Esophagus (tissue), 2 donors: ENCODE data around the gene GLP2R. TPM values are rescaled to one million over a fixed set of nuclear protein-coding genes. Genes with fewer than 3 reads are reported as not detected.

Source experiments
- H3K27ac ChIP-seq, 2 donors: one replicate each; pipeline ENCODE4 v1.5.1; 2013; ENCODE audit warnings: low read depth in 2 of 2, mild to moderate bottlenecking in 2 of 2, inconsistent platforms in 1 of 2, low read length in 1 of 2, moderate library complexity in 1 of 2
- H3K27me3 ChIP-seq, 2 donors: one replicate each; pipeline ENCODE4 v1.6.1; 2013; ENCODE audit warnings: low read length in 2 of 2, control low read depth in 1 of 2, mild to moderate bottlenecking in 1 of 2; ENCODE audit not compliant: insufficient read depth in 2 of 2, control insufficient read depth in 1 of 2
- H3K36me3 ChIP-seq, 2 donors: one replicate each; pipeline ENCODE4 v1.6.1; 2013; ENCODE audit warnings: low read length in 1 of 2; ENCODE audit not compliant: control insufficient read depth in 2 of 2, insufficient read depth in 2 of 2
- H3K4me1 ChIP-seq, 2 donors: one replicate each; pipeline ENCODE4 v1.6.1; 2013; ENCODE audit warnings: low read length in 1 of 2; ENCODE audit not compliant: control insufficient read depth in 2 of 2, insufficient read depth in 2 of 2
- H3K4me3 ChIP-seq, 2 donors: one replicate each; pipeline ENCODE4 v1.5.1; 2013; ENCODE audit warnings: low read length in 2 of 2, mild to moderate bottlenecking in 2 of 2, low read depth in 1 of 2, moderate library complexity in 1 of 2
- H3K9me3 ChIP-seq, 2 donors: one replicate each; pipeline ENCODE4 v1.6.1; 2013; ENCODE audit warnings: mild to moderate bottlenecking in 2 of 2, low read depth in 1 of 2, low read length in 1 of 2, moderate library complexity in 1 of 2; ENCODE audit not compliant: control insufficient read depth in 2 of 2, insufficient read depth in 1 of 2
- WGBS, 2 donors: extraction: QIAGEN DNeasy Blood & Tissue Kit; methylation state at CpG; one replicate each; pipeline ENCODE4 v1.1.7; 2013; 5-methylcytosine and 5-hydroxymethylcytosine counted together
- polyA plus RNA-seq, 2 donors: library from polyadenylated mRNA; stranded (reverse); fragments of 200-250 nt; gene quantifications; one replicate each; pipeline ENCODE4 v1.2.3, GENCODE V29; 2013
- donor health status: healthy with polysubstance abuse.
- donor health status: Bipolar disorder and iron deficiency.

Gene GLP2R
- polyA plus RNA-seq, 2 donors, result 0.15 to 0.18 TPM

GRCh38 chr17:9865586-9865985 is 39.9 kb downstream of the GLP2R start:
- Histone ChIP-seq H3K9me3 (no peaks in the 10 kb centered on the region), H3K4me1 (no peaks in the 10 kb centered on the region), H3K4me3 (no peak overlapping the region), H3K27ac (no peak overlapping the region), H3K36me3 (no peaks in the 10 kb centered on the region), H3K27me3 (no peaks in the 10 kb centered on the region)
- 38 to 41% methylated on average over 1 of the region's 1 CpG for WGBS, 2 donors

- Histone ChIP-seq H3K4me3 (no peak overlapping the region), H3K4me1 (no peaks in the 10 kb centered on the region), H3K36me3 (no peaks in the 10 kb centered on the region), H3K9me3 (peaks cover 0 to 2% of the 10 kb centered on the region in 2 donors), H3K27me3 (no peaks in the 10 kb centered on the region), H3K27ac (no peak overlapping the region)
- 55 to 60% methylated on average over 3 of the region's 3 CpGs for WGBS, 2 donors
Observed at GRCh38 chr17:9868552-9868951, 42.8 kb downstream of the GLP2R start.

GRCh38 chr17:9872852-9873251 is 47.1 kb downstream of the GLP2R start:
- peaks cover 0 to 2% of the 10 kb centered on the region in 2 donors for H3K9me3 ChIP-seq
- no peaks in the 10 kb centered on the region for H3K4me1 ChIP-seq
- H3K36me3 ChIP-seq, result no peaks in the 10 kb centered on the region
- no peak overlapping the region for H3K4me3 ChIP-seq
- H3K27ac ChIP-seq, result no peak overlapping the region
- no peaks in the 10 kb centered on the region for H3K27me3 ChIP-seq
- 69 to 72% methylated on average over 6 of the region's 6 CpGs for WGBS, 2 donors

GRCh38 chr17:9874722-9875121 is 49.0 kb downstream of the GLP2R start:
- Histone ChIP-seq H3K27ac (no peak overlapping the region), H3K4me1 (no peaks in the 10 kb centered on the region)

GRCh38 chr17:9875441-9875840 is 49.7 kb downstream of the GLP2R start:
- Histone ChIP-seq H3K27me3 (no peaks in the 10 kb centered on the region), H3K27ac (peak overlapping the region in 1 of 2 donors; percentile 6)
- 31 to 33% methylated on average over 3 of the region's 3 CpGs for WGBS, 2 donors

More at GRCh38 chr17:9874722-9875121, 49.0 kb downstream of the GLP2R start:
- Histone ChIP-seq H3K27me3 (no peaks in the 10 kb centered on the region), H3K9me3 (peaks cover 0 to 2% of the 10 kb centered on the region in 2 donors), H3K4me3 (no peak overlapping the region), H3K36me3 (no peaks in the 10 kb centered on the region)
- WGBS, 2 donors, result 72 to 76% methylated on average over 3 of the region's 3 CpGs

GRCh38 chr17:9878356-9878755 is 52.6 kb downstream of the GLP2R start:
- H3K4me3 ChIP-seq, result no peak overlapping the region
- 62 to 63% methylated on average over 3 of the region's 3 CpGs for WGBS, 2 donors
- no peak overlapping the region for H3K27ac ChIP-seq
- no peaks in the 10 kb centered on the region for H3K4me1 ChIP-seq
- no peaks in the 10 kb centered on the region for H3K9me3 ChIP-seq
- H3K36me3 ChIP-seq, result no peaks in the 10 kb centered on the region
- no peaks in the 10 kb centered on the region for H3K27me3 ChIP-seq

More at GRCh38 chr17:9875441-9875840, 49.7 kb downstream of the GLP2R start:
- Histone ChIP-seq H3K4me1 (no peaks in the 10 kb centered on the region), H3K4me3 (no peak overlapping the region), H3K9me3 (peaks cover 0 to 2% of the 10 kb centered on the region in 2 donors), H3K36me3 (no peaks in the 10 kb centered on the region)

- Histone ChIP-seq H3K36me3 (no peaks in the 10 kb centered on the region), H3K9me3 (no peaks in the 10 kb centered on the region), H3K4me1 (no peaks in the 10 kb centered on the region), H3K27me3 (no peaks in the 10 kb centered on the region), H3K27ac (no peak overlapping the region), H3K4me3 (no peak overlapping the region)
- WGBS, 2 donors, result 85 to 86% methylated on average over 8 of the region's 8 CpGs
Observed at GRCh38 chr17:9878786-9879525, 53.2 kb downstream of the GLP2R start.

- no peaks in the 10 kb centered on the region for H3K36me3 ChIP-seq
- no peak overlapping the region for H3K27ac ChIP-seq
- H3K4me3 ChIP-seq, result no peak overlapping the region
- H3K9me3 ChIP-seq, result no peaks in the 10 kb centered on the region
- 63 to 66% methylated on average over 3 of the region's 3 CpGs for WGBS, 2 donors
- H3K4me1 ChIP-seq, result no peaks in the 10 kb centered on the region
- no peaks in the 10 kb centered on the region for H3K27me3 ChIP-seq
Observed at GRCh38 chr17:9880582-9880999, 54.9 kb downstream of the GLP2R start.

GRCh38 chr17:9883451-9883850 is 57.7 kb downstream of the GLP2R start:
- Histone ChIP-seq H3K27ac (no peak overlapping the region), H3K4me3 (no peak overlapping the region), H3K27me3 (no peaks in the 10 kb centered on the region), H3K36me3 (no peaks in the 10 kb centered on the region), H3K4me1 (no peaks in the 10 kb centered on the region), H3K9me3 (no peaks in the 10 kb centered on the region)
